Activated T-cell treated with anti-CD3 and anti-CD28 coated beads, Interleukin-2, amount 50 U/mL, for 24 hours (primary cell): Measurements from ENCODE around the gene ASPA.
"Not testable (repeated sequence)": the region's sequence is repeated elsewhere in the genome, so short reads cannot be mapped to it uniquely, and the experiment has no call there.

ENCODE experiments used
- DNase-seq: peaks from one replicate; pipeline ENCODE4 v3.0.0-alpha.2; 2020
- H3K27ac Mint-ChIP-seq: 2 replicates; pipeline ENCODE4 v1.8.0; 2020; ENCODE audit warnings: mild to moderate bottlenecking, mixed read lengths
- H3K27me3 Mint-ChIP-seq: 2 replicates; pipeline ENCODE4 v1.8.0; 2020; ENCODE audit warnings: mixed read lengths
- H3K36me3 Mint-ChIP-seq: 2 replicates; pipeline ENCODE4 v1.8.0; 2020; ENCODE audit warnings: low read depth, mixed read lengths
- H3K4me1 Mint-ChIP-seq: 2 replicates; pipeline ENCODE4 v1.8.0; 2020; ENCODE audit warnings: low read depth, mixed read lengths
- H3K4me3 Mint-ChIP-seq: 2 replicates; pipeline ENCODE4 v1.8.0; 2020; ENCODE audit warnings: mild to moderate bottlenecking, moderate library complexity, mixed read lengths
- H3K9me3 Mint-ChIP-seq: 2 replicates; pipeline ENCODE4 v1.8.0; 2020; ENCODE audit warnings: mixed read lengths

The ASPA gene

DNA sequence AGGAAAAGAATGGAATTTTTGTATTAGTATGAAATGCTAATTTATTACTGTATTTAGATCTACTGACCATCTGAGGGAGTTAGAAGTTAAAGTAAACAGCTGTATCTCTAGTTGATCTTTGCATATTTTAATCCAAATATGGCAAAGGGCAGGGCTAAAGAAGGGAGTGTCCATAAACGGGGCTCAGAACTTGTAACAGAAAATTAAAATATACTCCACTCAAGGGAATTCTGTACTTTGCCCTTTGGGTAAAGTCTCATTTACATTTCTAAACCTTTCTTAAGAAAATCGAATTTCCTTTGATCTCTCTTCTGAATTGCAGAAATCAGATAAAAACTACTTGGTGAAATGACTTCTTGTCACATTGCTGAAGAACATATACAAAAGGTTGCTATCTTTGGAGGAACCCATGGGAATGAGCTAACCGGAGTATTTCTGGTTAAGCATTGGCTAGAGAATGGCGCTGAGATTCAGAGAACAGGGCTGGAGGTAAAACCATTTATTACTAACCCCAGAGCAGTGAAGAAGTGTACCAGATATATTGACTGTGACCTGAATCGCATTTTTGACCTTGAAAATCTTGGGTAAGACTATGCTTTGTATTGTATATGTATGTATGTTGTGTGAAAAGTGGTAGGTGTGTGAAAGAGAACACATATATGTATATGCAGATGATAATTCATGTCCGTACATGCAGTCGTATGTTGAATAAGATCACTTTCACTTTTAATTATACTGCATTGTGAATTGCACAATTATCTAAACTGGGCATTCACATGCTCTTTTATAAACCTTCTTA is at the start of gene ASPA:
TSS of gene ASPA (plus strand) at position 186 of the 799 bp plus-strand sequence. CDS start at position 349, 163 bp downstream.
- peaks cover 5% of the 10 kb centered on the region for H3K4me1 Mint-ChIP-seq
- no peak within 1 kb of the TSS for H3K27ac Mint-ChIP-seq
- H3K9me3 Mint-ChIP-seq, result no peaks in the 10 kb centered on the region
- DNase-seq, result no peak
- no peaks in the 10 kb centered on the region for H3K36me3 Mint-ChIP-seq
- peak within 1 kb of the TSS; percentile 15 for H3K4me3 Mint-ChIP-seq
- H3K27me3 Mint-ChIP-seq, result peaks cover 14% of the 10 kb centered on the region

GRCh38 chr17:3433215-3433614 is 42.6 kb upstream of the ASPA start:
- H3K36me3 Mint-ChIP-seq, H3K4me1 Mint-ChIP-seq, H3K4me3 Mint-ChIP-seq, DNase-seq, H3K27ac Mint-ChIP-seq, H3K9me3 Mint-ChIP-seq: not testable (repeated sequence)
- peaks cover 37% of the 10 kb centered on the region for H3K27me3 Mint-ChIP-seq

- Mint-ChIP-seq H3K9me3 (peaks cover 6% of the 10 kb centered on the region), H3K4me1 (no peaks in the 10 kb centered on the region), H3K36me3 (no peaks in the 10 kb centered on the region), H3K27ac (no peak within 1 kb of the TSS), H3K4me3 (no peak within 1 kb of the TSS), H3K27me3 (peaks cover 35% of the 10 kb centered on the region)
- DNase-seq, result no peak
Measured at GRCh38 chr17:3433741-3434140, 42.1 kb upstream of the ASPA start, which contains the start of gene OR1E2. Gene OR1E2 (minus strand): TSS chr17:3433841. CDS start chr17:3433841, 0 bp downstream.

- H3K4me1 Mint-ChIP-seq, result no peaks in the 10 kb centered on the region
- H3K9me3 Mint-ChIP-seq, result no peaks in the 10 kb centered on the region
- H3K27me3 Mint-ChIP-seq, result peaks cover 33% of the 10 kb centered on the region
- H3K27ac Mint-ChIP-seq, result no peak overlapping the region
- no peaks in the 10 kb centered on the region for H3K36me3 Mint-ChIP-seq
- no peak overlapping the region for H3K4me3 Mint-ChIP-seq
- no peak for DNase-seq
Measured at GRCh38 chr17:3438368-3438767, 37.4 kb upstream of the ASPA start.

GRCh38 chr17:3440451-3440850 is 35.3 kb upstream of the ASPA start:
- no peaks in the 10 kb centered on the region for H3K9me3 Mint-ChIP-seq
- H3K36me3 Mint-ChIP-seq, result no peaks in the 10 kb centered on the region
- no peak overlapping the region for H3K27ac Mint-ChIP-seq
- H3K4me1 Mint-ChIP-seq, result no peaks in the 10 kb centered on the region
- no peak for DNase-seq
- H3K27me3 Mint-ChIP-seq, result peaks cover 22% of the 10 kb centered on the region
- no peak overlapping the region for H3K4me3 Mint-ChIP-seq

- H3K27ac Mint-ChIP-seq, result no peak overlapping the region
Measured at GRCh38 chr17:3447625-3448024, 28.2 kb upstream of the ASPA start.

DNA sequence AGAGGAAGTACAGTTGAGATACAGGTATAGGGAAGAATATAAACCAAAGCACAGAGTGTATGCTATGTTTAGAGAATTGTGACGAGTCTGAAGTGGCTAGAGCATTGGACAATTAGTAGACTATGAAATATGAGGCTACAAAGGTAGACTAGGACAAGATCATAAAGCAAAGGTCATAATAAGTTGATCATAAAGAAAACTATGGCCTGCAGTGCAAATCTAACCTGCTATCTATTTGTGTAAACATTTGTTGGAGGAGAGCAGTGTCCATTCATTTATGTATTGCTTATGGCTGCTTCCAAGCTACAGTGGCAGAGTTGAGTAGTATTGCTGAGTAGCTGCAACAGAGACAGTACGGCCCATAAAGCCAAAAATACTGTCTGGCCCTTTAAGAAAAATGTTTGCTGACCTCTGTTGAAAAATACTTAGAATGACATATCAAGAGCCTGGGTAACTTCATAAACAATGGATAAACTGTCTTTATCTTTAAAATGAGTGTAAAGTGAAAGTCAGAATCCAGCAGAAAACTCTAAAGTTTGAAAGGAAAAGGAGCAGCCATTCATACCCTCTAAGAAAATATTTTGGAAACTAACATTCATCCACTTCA is 27.6 kb upstream of the ASPA start:
- Mint-ChIP-seq H3K27ac (no peak overlapping the region), H3K4me1 (no peaks in the 10 kb centered on the region), H3K9me3 (no peaks in the 10 kb centered on the region), H3K36me3 (no peaks in the 10 kb centered on the region), H3K27me3 (peaks cover 8% of the 10 kb centered on the region), H3K4me3 (no peak overlapping the region)
- DNase-seq, result no peak

More at GRCh38 chr17:3447625-3448024, 28.2 kb upstream of the ASPA start:
- DNase-seq, result no peak
- no peak overlapping the region for H3K4me3 Mint-ChIP-seq
- no peaks in the 10 kb centered on the region for H3K9me3 Mint-ChIP-seq
- H3K27me3 Mint-ChIP-seq, result peaks cover 8% of the 10 kb centered on the region
- no peaks in the 10 kb centered on the region for H3K36me3 Mint-ChIP-seq
- H3K4me1 Mint-ChIP-seq, result no peaks in the 10 kb centered on the region

- H3K4me3 Mint-ChIP-seq, H3K9me3 Mint-ChIP-seq, H3K27ac Mint-ChIP-seq, H3K36me3 Mint-ChIP-seq, H3K4me1 Mint-ChIP-seq, DNase-seq: not testable (repeated sequence)
- H3K27me3 Mint-ChIP-seq, result peaks cover 14% of the 10 kb centered on the region
Measured at GRCh38 chr17:3466355-3466754, 9.4 kb upstream of the ASPA start.

DNA sequence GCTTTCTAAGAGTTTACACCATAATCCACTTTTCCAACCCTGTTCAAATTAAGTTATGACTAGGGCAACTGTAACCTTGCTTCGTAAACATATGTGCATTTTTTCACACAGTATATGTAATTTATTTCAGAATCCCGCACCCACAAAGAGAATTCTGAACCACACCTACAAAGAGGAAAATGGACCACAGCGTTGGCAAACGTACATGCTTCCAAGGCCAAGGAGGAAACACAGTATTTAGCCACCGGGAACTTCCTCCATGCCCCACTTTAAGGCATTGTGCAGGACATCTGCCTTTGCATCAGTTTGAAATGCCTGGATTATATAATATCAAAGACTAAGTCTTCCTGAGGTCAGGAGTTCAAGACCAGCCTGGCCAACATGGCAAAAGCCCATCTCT is 6.3 kb upstream of the ASPA start:
- H3K9me3 Mint-ChIP-seq, result no peaks in the 10 kb centered on the region
- H3K27ac Mint-ChIP-seq, result no peak overlapping the region
- no peaks in the 10 kb centered on the region for H3K4me1 Mint-ChIP-seq
- no peaks in the 10 kb centered on the region for H3K36me3 Mint-ChIP-seq
- H3K27me3 Mint-ChIP-seq, result peaks cover 14% of the 10 kb centered on the region
- DNase-seq, result no peak
- no peak overlapping the region for H3K4me3 Mint-ChIP-seq

GRCh38 chr17:3471599-3471998 is 4.2 kb upstream of the ASPA start, which contains the start of gene SPATA22:
Gene SPATA22 (minus strand): TSS chr17:3471819. CDS start chr17:3469325, 2,494 bp downstream.
- H3K4me1 Mint-ChIP-seq, result peaks cover 5% of the 10 kb centered on the region
- no peaks in the 10 kb centered on the region for H3K9me3 Mint-ChIP-seq

DNA sequence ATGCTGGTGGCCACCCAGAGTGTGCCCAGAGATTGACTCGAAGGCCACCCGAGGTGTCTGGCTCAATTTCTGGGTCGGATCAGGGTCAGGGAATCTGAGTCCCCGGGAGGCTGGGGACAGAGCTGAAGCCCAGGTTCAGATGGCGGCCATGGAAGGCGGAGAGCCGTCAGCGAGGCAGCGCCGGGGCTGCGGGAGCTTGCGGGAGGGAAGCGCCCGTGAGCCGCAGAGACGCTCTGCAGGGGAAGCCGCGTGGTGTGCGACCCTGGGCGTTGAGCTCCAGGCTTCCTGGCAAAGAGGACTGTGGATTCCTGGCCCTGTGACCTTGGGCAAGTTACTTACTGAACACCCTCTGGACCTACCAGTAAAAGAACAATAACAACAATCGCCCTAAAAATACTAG is 3.7 kb upstream of the ASPA start:
- no peaks in the 10 kb centered on the region for H3K36me3 Mint-ChIP-seq
- no peaks in the 10 kb centered on the region for H3K9me3 Mint-ChIP-seq
- no peak overlapping the region for H3K4me3 Mint-ChIP-seq
- H3K27ac Mint-ChIP-seq, result no peak overlapping the region
- no peak for DNase-seq
- peaks cover 5% of the 10 kb centered on the region for H3K4me1 Mint-ChIP-seq
- H3K27me3 Mint-ChIP-seq, result peaks cover 14% of the 10 kb centered on the region

More at GRCh38 chr17:3471599-3471998, 4.2 kb upstream of the ASPA start, which contains the start of gene SPATA22:
- Mint-ChIP-seq H3K27me3 (peaks cover 14% of the 10 kb centered on the region), H3K27ac (no peak within 1 kb of the TSS), H3K36me3 (no peaks in the 10 kb centered on the region), H3K4me3 (no peak within 1 kb of the TSS)
- DNase-seq, result no peak

DNA sequence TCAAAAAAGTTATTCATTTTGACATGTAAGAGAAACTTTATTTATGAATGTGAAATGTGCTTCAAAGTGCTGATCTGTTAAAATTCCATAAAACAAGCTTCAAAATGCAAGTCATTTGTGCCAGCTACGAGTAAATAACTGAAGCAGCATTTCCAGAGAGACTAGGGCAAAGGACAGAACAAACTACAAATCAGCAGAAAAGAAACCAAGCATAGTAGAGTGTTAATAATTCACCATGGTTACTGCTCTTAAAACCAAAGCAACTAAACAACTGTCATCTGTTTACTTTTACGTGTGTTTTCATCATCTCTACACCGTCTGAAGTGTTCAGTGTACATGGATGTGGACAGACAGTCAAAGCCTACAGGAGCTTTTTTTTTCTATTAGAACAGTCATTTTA is 1.6 kb upstream of the ASPA start:
- Mint-ChIP-seq H3K4me3 (no peak overlapping the region), H3K9me3 (no peaks in the 10 kb centered on the region), H3K27me3 (peaks cover 10% of the 10 kb centered on the region), H3K27ac (no peak overlapping the region), H3K36me3 (no peaks in the 10 kb centered on the region), H3K4me1 (peaks cover 5% of the 10 kb centered on the region)
- no peak for DNase-seq

GRCh38 chr17:3475251-3475685 is 529 bp upstream of the ASPA start:
- no peak overlapping the region for H3K4me3 Mint-ChIP-seq
- peaks cover 8% of the 10 kb centered on the region for H3K27me3 Mint-ChIP-seq
- H3K27ac Mint-ChIP-seq, result no peak overlapping the region
- H3K36me3 Mint-ChIP-seq, result no peaks in the 10 kb centered on the region
- H3K9me3 Mint-ChIP-seq, result no peaks in the 10 kb centered on the region
- no peak for DNase-seq
- H3K4me1 Mint-ChIP-seq, result peaks cover 5% of the 10 kb centered on the region

- Mint-ChIP-seq H3K4me1 (peaks cover 5% of the 10 kb centered on the region), H3K9me3 (no peaks in the 10 kb centered on the region), H3K4me3 (no peak overlapping the region), H3K27ac (no peak overlapping the region), H3K27me3 (peaks cover 26% of the 10 kb centered on the region), H3K36me3 (no peaks in the 10 kb centered on the region)
- no peak for DNase-seq
Measured at GRCh38 chr17:3479988-3480387, 4.2 kb downstream of the ASPA start.

- Mint-ChIP-seq H3K4me1 (no peaks in the 10 kb centered on the region), H3K27ac (no peak overlapping the region), H3K4me3 (no peak overlapping the region), H3K36me3 (no peaks in the 10 kb centered on the region), H3K27me3 (peaks cover 46% of the 10 kb centered on the region), H3K9me3 (no peaks in the 10 kb centered on the region)
- no peak for DNase-seq
Measured at GRCh38 chr17:3482852-3483251, 7.1 kb downstream of the ASPA start.
